SK-N-SH treated with all-trans-retinoic acid at 6 μM for 48 hours (cell line): ENCODE measurements around the gene ST3GAL3.

Experiments
- TSHZ2 ChIP-seq: fragments of 250-450 bp; sonication (Bioruptor Pico); IDR thresholded peaks from 2 replicates; pipeline ENCODE4 v1.5.0; 2020; ENCODE audit warnings: mild to moderate bottlenecking, moderate library complexity
- ZNF8 ChIP-seq: fragments of 450-650 bp; formaldehyde crosslinking; IDR thresholded peaks from 2 replicates; pipeline ENCODE4 v1.5.0; 2020; ENCODE audit warnings: mild to moderate bottlenecking, moderate library complexity

DNA sequence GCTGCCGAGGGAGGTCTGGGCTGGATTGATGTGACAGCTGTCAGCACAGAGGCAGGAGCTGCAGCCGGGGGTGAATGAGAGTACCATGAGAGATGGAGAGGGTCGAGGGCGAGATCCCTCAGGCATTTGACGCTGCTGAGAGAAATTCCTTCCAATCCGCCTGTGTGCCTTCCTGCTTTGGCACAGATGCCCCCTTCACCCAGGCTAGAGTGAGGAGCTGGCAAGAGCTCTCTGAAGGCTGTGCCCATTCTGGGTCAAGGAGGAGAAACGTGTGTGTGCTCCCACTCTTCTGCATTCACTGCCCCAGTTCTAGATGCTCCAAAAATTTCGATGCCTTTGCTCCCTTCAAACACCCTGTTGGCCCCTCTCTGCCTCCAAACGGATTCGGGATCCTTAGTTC, 231.0 kb downstream of the ST3GAL3 start:
- TF ChIP-seq TSHZ2 (no peak), ZNF8 (CRISPR knock-in tag) (no peak)
